Sigmoid colon (tissue), 7 donors: Measurements from ENCODE around the gene CLMN. TPM values are rescaled to one million over a fixed set of nuclear protein-coding genes. Genes with fewer than 3 reads are reported as not detected.
A peak's percentile ranks its signal among the peaks of the same experiment; 100 is the strongest.

Experiments
- DNase-seq: peaks from one replicate; pipeline ENCODE4 v3.0.0-alpha.2; 2019
- H3K27ac ChIP-seq, 4 donors: fragments of 200-600 bp; sonication (generic); one replicate each; pipeline ENCODE4 v1.5.1; 2016 to 2019; ENCODE audit warnings: mild to moderate bottlenecking in 1 of 4
- H3K27me3 ChIP-seq, 3 donors: fragments of 200-600 bp; sonication (generic); one replicate each; pipeline ENCODE4 v1.5.1; 2019; ENCODE audit warnings: mild to moderate bottlenecking in 1 of 3
- H3K36me3 ChIP-seq, 4 donors: fragments of 200-600 bp; sonication (generic); one replicate each; pipeline ENCODE4 v1.5.1; 2016 to 2019
- H3K4me1 ChIP-seq, 4 donors: fragments of 200-600 bp; sonication (generic); one replicate each; pipeline ENCODE4 v1.5.1; 2017 to 2019
- H3K4me3 ChIP-seq, 4 donors: fragments of 200-600 bp; sonication (generic); one replicate each; pipeline ENCODE4 v1.5.1; 2017 to 2019; ENCODE audit warnings: mild to moderate bottlenecking in 2 of 4, moderate library complexity in 1 of 4
- H3K9me3 ChIP-seq, 4 donors: fragments of 200-600 bp in 3 of 4; sonication (generic) in 3 of 4; one replicate each; pipeline versions ENCODE4 v1.5.1 to v1.6.1; 2013 to 2019
- EP300 ChIP-seq, 4 donors: sonication (generic); formaldehyde crosslinking; IDR thresholded peaks; one replicate each; pipeline ENCODE4 v1.6.1; 2017; ENCODE audit warnings: antibody characterized with exemption in 4 of 4
- POLR2A ChIP-seq, 2 donors: fragments of 450-650 bp; IDR thresholded peaks; one replicate each; pipeline ENCODE4 v1.6.1; 2016; ENCODE audit warnings: antibody characterized with exemption in 2 of 2, mild to moderate bottlenecking in 2 of 2, moderate library complexity in 2 of 2
- POLR2AphosphoS5 ChIP-seq, 4 donors: sonication (generic); formaldehyde crosslinking; IDR thresholded peaks; one replicate each; pipeline ENCODE4 v1.6.1; 2017; ENCODE audit warnings: antibody characterized with exemption in 4 of 4
- WGBS, 2 donors: extraction: QIAGEN DNeasy Blood & Tissue Kit; methylation state at CpG; one replicate each; pipeline ENCODE4 v1.1.7; 2013; 5-methylcytosine and 5-hydroxymethylcytosine counted together
- intact Hi-C: fragments of 100-400 bp; cut with DNase I; formaldehyde crosslinking; loops from one replicate; pipeline ENCODE4 v1.15.1; 2023
- polyA plus RNA-seq, 3 donors: library from polyadenylated mRNA; stranded (reverse); fragments of 200-250 nt; gene quantifications; one replicate each; pipeline ENCODE4 v1.2.3, GENCODE V29; 2013
- total RNA-seq, 4 donors: library from RNA; depleted of rRNA; stranded (reverse); fragments of >200 nt; gene quantifications; one replicate each; pipeline ENCODE4 v1.1.0, GENCODE V29; 2016
- TF ChIP-seq, protein P1 (sequence below), 4 experiments: fragments of 450-650 bp in 3 of 4; fragments of 200-600 bp in 1 of 4; IDR thresholded peaks; one replicate each; pipeline ENCODE4 v1.5.1; 2016 to 2019; ENCODE audit warnings: antibody characterized with exemption in 4 of 4, mild to moderate bottlenecking in 3 of 4, moderate library complexity in 2 of 4
- donor health status: healthy with polysubstance abuse.
- donor health status: Bipolar disorder and iron deficiency.
- donor health status: healthy.

Gene CLMN
- total and polyA plus RNA-seq, 7 donors, result 3.5 to 40.2 (median 9.1) TPM

DNA sequence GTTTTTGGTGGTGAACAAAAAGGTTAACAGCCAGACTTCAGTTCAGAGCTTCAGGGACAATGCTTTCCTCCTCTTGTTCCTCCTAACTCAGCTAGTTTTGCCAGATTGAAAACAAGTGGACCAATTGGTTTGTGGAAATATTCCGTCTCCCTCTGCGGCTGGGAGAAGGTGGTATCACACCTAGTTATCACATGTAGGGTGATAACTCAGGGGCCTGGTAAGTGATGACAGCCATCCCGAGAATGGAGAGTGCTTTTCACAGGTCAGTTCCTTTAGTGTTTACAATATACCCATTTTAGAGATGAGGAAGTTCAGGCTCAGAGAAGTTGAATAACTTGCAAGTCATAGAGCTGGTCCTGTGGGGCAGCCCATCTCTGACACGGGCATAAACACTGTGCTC, 101.7 kb downstream of the CLMN start:
- Histone ChIP-seq H3K4me1 (peaks cover 0 to 15% (median 5%) of the 10 kb centered on the region in 4 donors), H3K27ac (no peak overlapping the region), H3K27me3 (no peaks in the 10 kb centered on the region), H3K4me3 (no peak overlapping the region), H3K9me3 (no peaks in the 10 kb centered on the region), H3K36me3 (no peaks in the 10 kb centered on the region)
- intact Hi-C loops, result no loop called here
- DNase-seq, result peak; percentile 11
- TF ChIP-seq POLR2A (IDR thresholded peaks at IDR 0.05) (no peak), POLR2AphosphoS5 (IDR thresholded peaks at IDR 0.05) (no peak), EP300 (IDR thresholded peaks at IDR 0.05) (no peak)
- TF ChIP-seq, protein P1, sequence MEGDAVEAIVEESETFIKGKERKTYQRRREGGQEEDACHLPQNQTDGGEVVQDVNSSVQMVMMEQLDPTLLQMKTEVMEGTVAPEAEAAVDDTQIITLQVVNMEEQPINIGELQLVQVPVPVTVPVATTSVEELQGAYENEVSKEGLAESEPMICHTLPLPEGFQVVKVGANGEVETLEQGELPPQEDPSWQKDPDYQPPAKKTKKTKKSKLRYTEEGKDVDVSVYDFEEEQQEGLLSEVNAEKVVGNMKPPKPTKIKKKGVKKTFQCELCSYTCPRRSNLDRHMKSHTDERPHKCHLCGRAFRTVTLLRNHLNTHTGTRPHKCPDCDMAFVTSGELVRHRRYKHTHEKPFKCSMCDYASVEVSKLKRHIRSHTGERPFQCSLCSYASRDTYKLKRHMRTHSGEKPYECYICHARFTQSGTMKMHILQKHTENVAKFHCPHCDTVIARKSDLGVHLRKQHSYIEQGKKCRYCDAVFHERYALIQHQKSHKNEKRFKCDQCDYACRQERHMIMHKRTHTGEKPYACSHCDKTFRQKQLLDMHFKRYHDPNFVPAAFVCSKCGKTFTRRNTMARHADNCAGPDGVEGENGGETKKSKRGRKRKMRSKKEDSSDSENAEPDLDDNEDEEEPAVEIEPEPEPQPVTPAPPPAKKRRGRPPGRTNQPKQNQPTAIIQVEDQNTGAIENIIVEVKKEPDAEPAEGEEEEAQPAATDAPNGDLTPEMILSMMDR (IDR thresholded peaks at IDR 0.05), result no peak
- 90 to 92% methylated on average over 4 of the region's 4 CpGs for WGBS, 2 donors

DNA sequence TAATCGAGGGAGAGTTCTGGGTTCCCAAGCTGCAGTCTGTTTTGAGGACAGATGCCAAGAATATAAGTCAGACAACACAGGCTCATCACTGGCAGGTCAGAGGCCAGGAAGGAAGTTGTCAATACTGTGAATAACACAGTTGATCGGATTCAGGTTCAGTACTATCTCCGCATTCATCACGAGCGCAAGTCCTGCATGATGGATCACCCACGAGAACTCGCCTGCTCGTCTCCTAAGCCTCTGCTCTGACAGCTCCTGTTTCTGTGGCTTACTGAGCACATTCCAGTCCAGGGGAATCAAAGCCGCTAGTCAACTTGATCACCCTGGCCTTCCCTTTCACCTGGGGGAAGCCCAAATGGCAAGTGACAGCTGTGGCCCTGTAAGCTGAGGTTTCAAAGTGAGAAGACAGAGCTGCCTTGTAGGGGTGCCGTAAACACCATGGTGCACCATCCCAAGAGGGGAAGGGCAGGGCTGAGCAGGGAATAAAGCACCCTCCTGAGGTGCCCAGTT, 102.3 kb downstream of the CLMN start:
- intact Hi-C loops, result no loop called here
- TF ChIP-seq POLR2A (IDR thresholded peaks at IDR 0.05) (no peak), POLR2AphosphoS5 (IDR thresholded peaks at IDR 0.05) (no peak), EP300 (IDR thresholded peaks at IDR 0.05) (no peak)
- TF ChIP-seq, protein P1 (IDR thresholded peaks at IDR 0.05), result no peak
- Histone ChIP-seq H3K27me3 (no peaks in the 10 kb centered on the region), H3K36me3 (no peaks in the 10 kb centered on the region), H3K27ac (no peak overlapping the region), H3K4me1 (peaks cover 0 to 10% (median 4%) of the 10 kb centered on the region in 4 donors), H3K9me3 (no peaks in the 10 kb centered on the region), H3K4me3 (no peak overlapping the region)
- DNase-seq, result no peak
- WGBS, 2 donors, result 90 to 93% methylated on average over 10 of the region's 10 CpGs

DNA sequence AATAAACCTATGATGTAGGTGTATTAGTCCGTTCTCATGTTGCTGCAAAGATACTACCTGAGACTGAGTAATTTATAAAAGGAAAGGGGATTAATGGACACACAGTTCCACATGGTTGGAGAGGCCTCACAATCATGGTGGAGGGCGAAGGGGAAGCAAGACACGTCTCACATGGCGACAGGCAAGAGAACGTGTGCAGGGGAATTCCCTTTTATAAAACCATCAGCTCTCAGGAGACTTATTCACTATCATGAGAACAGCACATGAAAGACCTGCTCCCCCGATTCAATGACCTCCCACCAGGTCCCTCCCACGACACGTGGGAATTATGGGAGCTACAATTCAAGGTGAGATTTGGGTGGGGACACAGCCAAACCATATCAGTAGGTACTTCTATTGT, 103.7 kb downstream of the CLMN start:
- WGBS, 2 donors, result 81 to 86% methylated on average over 8 of the region's 8 CpGs
- Histone ChIP-seq H3K4me1 (no peaks in the 10 kb centered on the region), H3K27ac (no peak overlapping the region), H3K9me3 (no peaks in the 10 kb centered on the region), H3K36me3 (no peaks in the 10 kb centered on the region), H3K4me3 (no peak overlapping the region), H3K27me3 (no peaks in the 10 kb centered on the region)
- no peak for DNase-seq
- no peak for TF ChIP-seq POLR2AphosphoS5 (IDR thresholded peaks at IDR 0.05)
- no peak for TF ChIP-seq EP300 (IDR thresholded peaks at IDR 0.05)
- intact Hi-C loops, result no loop called here

DNA sequence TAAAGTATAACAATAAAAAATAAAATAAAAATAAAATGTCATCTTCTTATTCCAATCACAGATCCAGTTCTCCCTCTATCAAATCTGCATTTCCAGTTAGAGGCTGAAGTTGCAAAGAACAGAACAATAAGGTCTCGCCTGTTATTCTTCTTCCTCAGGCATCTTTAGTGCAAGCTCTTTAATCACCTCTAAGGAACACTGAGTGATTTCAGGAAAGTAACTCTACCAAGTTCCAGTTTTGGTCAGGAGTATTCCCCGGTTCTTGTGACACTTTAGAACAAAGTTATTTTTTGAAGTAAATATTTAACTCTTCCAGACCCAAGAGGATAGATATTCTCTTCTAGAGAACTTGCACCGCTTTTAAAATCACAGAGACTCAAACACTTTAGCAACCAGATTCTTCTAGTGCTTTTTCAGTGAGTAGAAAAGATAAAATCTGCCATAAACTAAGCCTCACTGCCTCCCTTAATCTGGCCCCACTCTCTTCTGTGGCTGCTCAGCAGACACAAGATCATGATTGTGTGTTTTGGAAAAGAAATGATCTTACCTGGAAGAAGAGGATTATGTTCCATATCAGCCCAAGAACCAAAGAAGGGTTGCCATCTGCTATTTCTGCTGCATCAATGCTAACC, 104.5 kb downstream of the CLMN start:
- Histone ChIP-seq H3K4me3 (no peak overlapping the region), H3K36me3 (no peaks in the 10 kb centered on the region), H3K9me3 (no peaks in the 10 kb centered on the region), H3K27me3 (no peaks in the 10 kb centered on the region), H3K27ac (no peak overlapping the region), H3K4me1 (no peaks in the 10 kb centered on the region)
- DNase-seq, result no peak
- TF ChIP-seq, protein P1 (IDR thresholded peaks at IDR 0.05), result no peak
- TF ChIP-seq POLR2AphosphoS5 (IDR thresholded peaks at IDR 0.05) (no peak), EP300 (IDR thresholded peaks at IDR 0.05) (no peak)
- intact Hi-C loops, result no loop called here
- WGBS, 2 donors, result 72 to 80% methylated on average over 3 of the region's 3 CpGs

DNA sequence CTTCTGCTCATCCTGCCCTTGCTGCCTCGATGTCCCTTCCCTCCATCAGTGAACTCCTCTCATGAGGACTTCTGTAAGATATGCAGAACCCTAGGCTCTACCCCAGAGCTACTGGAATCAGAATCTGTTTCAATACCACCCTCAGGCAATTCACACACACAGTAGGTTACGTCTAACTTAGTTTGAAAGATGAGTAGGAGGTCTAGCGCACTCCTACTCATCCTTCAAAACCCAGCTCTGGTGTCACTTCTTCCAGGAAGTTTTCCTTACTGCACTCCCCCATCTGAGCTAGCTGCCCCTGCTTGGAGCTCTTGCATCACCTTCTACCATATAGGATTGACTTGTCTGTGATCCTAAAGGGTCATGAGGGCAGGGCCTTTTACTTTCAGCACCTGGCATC, 105.9 kb downstream of the CLMN start:
- Histone ChIP-seq H3K27me3 (no peaks in the 10 kb centered on the region), H3K36me3 (no peaks in the 10 kb centered on the region), H3K4me1 (no peaks in the 10 kb centered on the region), H3K4me3 (no peak overlapping the region), H3K27ac (no peak overlapping the region), H3K9me3 (no peaks in the 10 kb centered on the region)
- TF ChIP-seq EP300 (IDR thresholded peaks at IDR 0.05) (no peak), POLR2A (IDR thresholded peaks at IDR 0.05) (no peak), POLR2AphosphoS5 (IDR thresholded peaks at IDR 0.05) (no peak)
- TF ChIP-seq, protein P1 (IDR thresholded peaks at IDR 0.05), result no peak
- WGBS, 2 donors, result 96 to 97% methylated on average over 3 of the region's 3 CpGs
- intact Hi-C loops, result no loop called here
- no peak for DNase-seq
